Ectodermal cell (in vitro differentiated cells): ENCODE results near the gene CACNA1H.

Experiments used
- H3K27ac ChIP-seq: 2 replicates; pipeline ENCODE4 v1.7.0; 2013; ENCODE audit warnings: mild to moderate bottlenecking, low read depth, low read length; ENCODE audit not compliant: insufficient read depth, poor library complexity, severe bottlenecking
- H3K27me3 ChIP-seq: 2 replicates; pipeline ENCODE4 v1.7.0; 2013; ENCODE audit warnings: mild to moderate bottlenecking, low read length; ENCODE audit not compliant: insufficient read depth, control insufficient read depth, poor library complexity, severe bottlenecking
- H3K36me3 ChIP-seq: one replicate; pipeline ENCODE4 v1.7.0; 2013; ENCODE audit warnings: low read length; ENCODE audit not compliant: control insufficient read depth, insufficient read depth
- H3K4me1 ChIP-seq: one replicate; pipeline ENCODE4 v1.7.0; 2013; ENCODE audit warnings: low read length; ENCODE audit not compliant: control insufficient read depth, insufficient read depth
- H3K4me3 ChIP-seq: 2 replicates; pipeline ENCODE4 v1.7.0; 2013; ENCODE audit warnings: low read depth, low read length, control low read depth; ENCODE audit not compliant: insufficient read depth
- H3K9me3 ChIP-seq: 2 replicates; pipeline ENCODE4 v1.7.0; 2013; ENCODE audit warnings: mild to moderate bottlenecking, low read length, moderate library complexity; ENCODE audit not compliant: control insufficient read depth
- WGBS, 2 experiments: methylation state at CpG; one replicate each; pipeline ENCODE4 v1.1.7; 2013; ENCODE audit warnings: missing lambda C conversion rate in 2 of 2; 5-methylcytosine and 5-hydroxymethylcytosine counted together

CACNA1H gene

GRCh38 chr16:1164382-1164781, 11.5 kb downstream of the CACNA1H start:
- H3K27ac ChIP-seq, result no peak overlapping the region
- no peaks in the 10 kb centered on the region for H3K9me3 ChIP-seq
- H3K36me3 ChIP-seq, result no peaks in the 10 kb centered on the region
- no peaks in the 10 kb centered on the region for H3K27me3 ChIP-seq
- H3K4me1 ChIP-seq, result peaks cover 22% of the 10 kb centered on the region
- WGBS, 2 experiments, result 93 to 94% methylated on average over 14 of the region's 14 CpGs
- H3K4me3 ChIP-seq, result no peak overlapping the region

DNA sequence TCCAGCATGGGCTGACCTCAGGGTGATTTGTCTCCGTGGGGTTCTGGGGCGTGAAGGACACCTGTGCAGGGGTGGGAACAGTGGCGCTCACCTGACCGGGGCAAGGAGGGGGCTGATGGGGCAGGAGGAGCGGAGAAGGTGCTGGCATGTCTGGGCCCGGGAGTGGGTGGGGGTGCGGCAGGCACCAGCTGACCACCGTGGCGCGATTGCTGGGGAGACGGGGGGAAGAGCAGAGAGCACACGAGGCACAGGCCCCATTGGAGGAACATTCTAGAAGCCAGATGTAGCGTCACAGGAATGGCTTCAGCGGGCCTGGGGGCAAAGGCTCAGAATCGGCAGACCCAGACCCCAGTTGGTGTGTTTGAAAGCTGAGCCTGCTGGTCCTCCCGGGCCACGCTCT, 12.1 kb downstream of the CACNA1H start:
- Histone ChIP-seq H3K9me3 (no peaks in the 10 kb centered on the region), H3K4me1 (peaks cover 22% of the 10 kb centered on the region), H3K36me3 (no peaks in the 10 kb centered on the region), H3K27ac (no peak overlapping the region), H3K27me3 (no peaks in the 10 kb centered on the region), H3K4me3 (no peak overlapping the region)
- 92 to 94% methylated on average over 17 of the region's 17 CpGs for WGBS, 2 experiments

GRCh38 chr16:1165511-1165910, 12.6 kb downstream of the CACNA1H start:
- H3K4me1 ChIP-seq, result peaks cover 22% of the 10 kb centered on the region
- H3K4me3 ChIP-seq, result no peak overlapping the region
- WGBS, 2 experiments, result 91 to 94% methylated on average over 12 of the region's 12 CpGs
- H3K36me3 ChIP-seq, result no peaks in the 10 kb centered on the region
- H3K27me3 ChIP-seq, result no peaks in the 10 kb centered on the region
- no peaks in the 10 kb centered on the region for H3K9me3 ChIP-seq
- H3K27ac ChIP-seq, result no peak overlapping the region

- 82 to 85% methylated on average over 52 of the region's 52 CpGs for WGBS, 2 experiments
- Histone ChIP-seq H3K9me3 (no peaks in the 10 kb centered on the region), H3K27ac (no peak overlapping the region), H3K27me3 (no peaks in the 10 kb centered on the region), H3K4me3 (no peak overlapping the region), H3K36me3 (no peaks in the 10 kb centered on the region), H3K4me1 (peaks cover 28% of the 10 kb centered on the region)
These were observed 14.6 kb downstream of the CACNA1H start for GRCh38 chr16:1167276-1168107.

GRCh38 chr16:1168837-1169236, 15.9 kb downstream of the CACNA1H start:
- Histone ChIP-seq H3K36me3 (no peaks in the 10 kb centered on the region), H3K27ac (no peak overlapping the region), H3K9me3 (no peaks in the 10 kb centered on the region), H3K27me3 (no peaks in the 10 kb centered on the region), H3K4me1 (peaks cover 28% of the 10 kb centered on the region), H3K4me3 (no peak overlapping the region)
- 95% methylated on average over 18 of the region's 18 CpGs for WGBS, 2 experiments

GRCh38 chr16:1169285-1170075, 16.6 kb downstream of the CACNA1H start:
- H3K4me3 ChIP-seq, result no peak overlapping the region
- H3K4me1 ChIP-seq, result peaks cover 28% of the 10 kb centered on the region
- H3K27ac ChIP-seq, result no peak overlapping the region

DNA sequence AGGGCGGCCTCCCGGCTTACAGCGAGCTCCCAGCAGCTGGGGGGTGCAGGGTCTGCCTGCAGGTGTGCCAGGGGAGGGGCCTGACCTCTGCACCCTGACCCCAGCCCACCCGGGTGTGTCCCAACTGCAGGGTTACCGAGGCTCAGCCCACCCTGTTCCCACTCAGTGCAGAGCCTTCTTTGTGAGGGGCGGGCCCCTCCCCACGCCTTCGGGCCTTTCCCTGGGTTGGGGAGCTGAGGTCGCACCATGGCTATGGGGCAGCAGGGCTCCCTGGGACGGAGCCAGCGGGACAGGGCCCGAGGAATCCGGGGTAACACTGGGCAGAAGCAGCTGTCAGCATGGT, 17.1 kb downstream of the CACNA1H start:
- 78% methylated on average over 13 of the region's 13 CpGs for WGBS, 2 experiments
- Histone ChIP-seq H3K27ac (no peak overlapping the region), H3K27me3 (no peaks in the 10 kb centered on the region), H3K36me3 (no peaks in the 10 kb centered on the region), H3K4me3 (no peak overlapping the region), H3K9me3 (no peaks in the 10 kb centered on the region), H3K4me1 (peaks cover 28% of the 10 kb centered on the region)

More at GRCh38 chr16:1169285-1170075, 16.6 kb downstream of the CACNA1H start:
- Histone ChIP-seq H3K9me3 (no peaks in the 10 kb centered on the region), H3K27me3 (no peaks in the 10 kb centered on the region), H3K36me3 (no peaks in the 10 kb centered on the region)
- WGBS, 2 experiments, result 86 to 87% methylated on average over 45 of the region's 45 CpGs

- Histone ChIP-seq H3K27ac (no peak overlapping the region), H3K27me3 (no peaks in the 10 kb centered on the region), H3K9me3 (no peaks in the 10 kb centered on the region), H3K4me1 (peaks cover 28% of the 10 kb centered on the region), H3K36me3 (no peaks in the 10 kb centered on the region), H3K4me3 (no peak overlapping the region)
- WGBS, 2 experiments, result 89 to 92% methylated on average over 12 of the region's 12 CpGs
These were observed 18.1 kb downstream of the CACNA1H start for GRCh38 chr16:1171001-1171400.

DNA sequence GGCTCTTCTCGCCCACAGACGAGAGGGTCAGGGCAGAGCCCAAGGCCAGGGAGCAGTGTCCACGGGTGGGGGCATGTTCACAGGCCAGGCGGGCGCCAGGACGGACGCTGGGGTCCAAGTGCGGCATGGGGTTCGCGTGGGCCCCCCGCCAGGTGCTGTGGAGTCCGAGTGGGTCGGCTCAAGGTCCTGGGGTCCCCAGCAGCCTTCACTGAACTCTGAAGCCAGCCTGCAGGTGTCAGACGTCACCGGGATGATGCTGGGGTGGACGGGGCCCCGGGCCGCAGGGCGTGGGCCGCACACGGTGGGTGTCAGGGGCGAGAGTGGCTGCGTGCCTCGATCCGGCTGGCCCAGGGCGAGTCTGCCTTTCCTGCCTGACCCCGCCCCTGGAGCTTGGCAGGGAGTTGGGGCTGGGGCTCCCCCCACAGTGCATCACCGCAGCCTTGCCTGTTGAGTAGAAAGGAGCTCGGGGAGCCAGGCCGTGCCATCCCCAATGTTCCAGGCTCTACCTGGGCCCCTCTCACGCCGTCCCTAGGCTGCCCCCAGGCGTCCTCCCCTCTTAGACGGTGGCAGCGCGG, 19.0 kb downstream of the CACNA1H start:
- peaks cover 32% of the 10 kb centered on the region for H3K4me1 ChIP-seq

DNA sequence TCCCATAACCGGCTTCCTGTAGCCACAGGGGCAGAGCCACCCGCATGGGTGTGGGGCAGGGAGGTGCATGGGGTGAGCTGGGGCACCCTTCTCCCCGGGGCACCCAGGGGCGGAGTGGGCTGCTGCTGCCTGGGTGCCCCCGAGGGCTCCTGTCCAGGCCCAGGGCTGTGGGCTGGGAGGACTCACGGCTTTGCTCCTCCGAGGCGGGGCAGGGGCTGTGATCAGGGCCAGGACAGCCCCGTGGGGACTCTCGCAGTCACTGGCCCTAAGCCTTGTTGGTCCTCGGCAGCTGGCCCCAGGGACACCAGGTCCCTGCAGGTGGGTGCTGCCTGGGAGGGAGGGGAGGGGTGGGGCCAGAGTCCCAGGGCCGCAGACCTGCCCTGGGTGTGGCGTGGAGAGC, 19.7 kb downstream of the CACNA1H start:
- Histone ChIP-seq H3K4me3 (no peak overlapping the region), H3K36me3 (no peaks in the 10 kb centered on the region), H3K9me3 (no peaks in the 10 kb centered on the region), H3K27me3 (no peaks in the 10 kb centered on the region), H3K27ac (no peak overlapping the region), H3K4me1 (peaks cover 29% of the 10 kb centered on the region)
- 92 to 93% methylated on average over 13 of the region's 13 CpGs for WGBS, 2 experiments

More for the DNA sequence above, 19.0 kb downstream of the CACNA1H start:
- no peak overlapping the region for H3K4me3 ChIP-seq
- 94% methylated on average over 36 of the region's 36 CpGs for whole genome bisulfite sequencing, 2 experiments
- H3K9me3 ChIP-seq, result no peaks in the 10 kb centered on the region
- H3K36me3 ChIP-seq, result no peaks in the 10 kb centered on the region
- no peak overlapping the region for H3K27ac ChIP-seq
- H3K27me3 ChIP-seq, result no peaks in the 10 kb centered on the region
